K562 (cell line): ENCODE data around the gene MGAT4B. TPM values are rescaled to one million over a fixed set of nuclear protein-coding genes. Genes with fewer than 3 reads are reported as not detected.
"Not testable (repeated sequence)": the region's sequence is repeated elsewhere in the genome, so short reads cannot be mapped to it uniquely, and the experiment has no call there.

Experiments
- ATAC-seq: fragments of 200-7000 bp; cut with Tn5 transposase; 3 replicates; pipeline ENCODE4 v1.9.1; 2020; ENCODE audit warnings: moderate library complexity
- BruUV-seq: library from RNA; stranded (reverse); fragments of 400-500 nt; replicated peaks from 2 replicates; lab custom pipeline; 2021; lab: Mats Ljungman, UMichigan
- CTCF ChIA-PET: fragments of 300-600 bp; formaldehyde crosslinking; extraction: SDS; loops from one replicate; lab custom pipeline; 2021; ENCODE audit warnings: low intra/inter-chr PET ratio; lab: Yijun Ruan, JAX
- POLR2A ChIA-PET: fragments of 300-600, 350-650 bp; sonication (Branson Sonifier 250); formaldehyde crosslinking; extraction: SDS; loops from one replicate; lab custom pipeline; 2021; ENCODE audit warnings: antibody characterized with exemption, inconsistent platforms; lab: Yijun Ruan, JAX
- DNase-seq, 4 experiments: peaks; one replicate each; pipeline versions ENCODE4 v3.0.0 to v3.0.0-alpha.2; 2011 to 2018; ENCODE audit warnings: low spot score in 3 of 4, mixed read lengths in 3 of 4; ENCODE audit errors: extremely low read depth in 1 of 4
- FAIRE-seq: peaks from 2 replicates; lab custom pipeline; 2011; peaks lifted over from hg19 to GRCh38; lab: Jason Lieb, UNC
- H2AFZ ChIP-seq: 2 replicates; pipeline ENCODE4 v1.6.0; 2011; ENCODE audit warnings: low read depth, low read length, control low read depth, inconsistent platforms
- H3K27ac ChIP-seq: fragments of 200-600 bp; 3 replicates; pipeline ENCODE4 v1.8.0; 2011; ENCODE audit warnings: low read depth, mild to moderate bottlenecking, control low read depth, inconsistent platforms, low read length, moderate library complexity, mixed read lengths; ENCODE audit errors: extremely low read depth
- H3K27me3 ChIP-seq, 2 experiments: fragments of 300-600 bp in 1 of 2; 2 replicates in 1 of 2; 3 replicates in 1 of 2; pipeline versions ENCODE4 v1.6.0 to v1.8.0; 2011; ENCODE audit warnings: inconsistent platforms in 2 of 2, low read length in 2 of 2, mild to moderate bottlenecking in 1 of 2, mixed read lengths in 1 of 2, moderate library complexity in 1 of 2; ENCODE audit not compliant: control insufficient read depth in 2 of 2, insufficient read depth in 2 of 2
- H3K36me3 ChIP-seq: fragments of 300-600 bp; 3 replicates; pipeline ENCODE4 v1.8.0; 2011; ENCODE audit warnings: mild to moderate bottlenecking, low read length, inconsistent platforms; ENCODE audit not compliant: control insufficient read depth, insufficient read depth
- H3K4me1 ChIP-seq, 2 experiments: fragments of 200-600 bp in 1 of 2; replicated peaks in 1 of 2; 2 replicates in 1 of 2; 3 replicates in 1 of 2; pipeline versions ENCODE4 v1.5.1 to v1.8.0; 2011; ENCODE audit warnings: inconsistent platforms in 2 of 2, low read length in 2 of 2, mild to moderate bottlenecking in 1 of 2, mixed read lengths in 1 of 2, moderate library complexity in 1 of 2; ENCODE audit not compliant: control insufficient read depth in 2 of 2, insufficient read depth in 2 of 2
- H3K4me2 ChIP-seq: 2 replicates; pipeline ENCODE4 v1.6.1; 2011; ENCODE audit warnings: low read length, control low read depth, inconsistent platforms, mixed read lengths; ENCODE audit not compliant: insufficient read depth
- H3K4me3 ChIP-seq: fragments of 200-600 bp; sonication (generic), shearing (Covaris generic); 2 replicates; pipeline ENCODE4 v1.5.1; 2016; ENCODE audit warnings: control low read depth, inconsistent platforms
- H3K79me2 ChIP-seq: fragments of 200-600 bp; 3 replicates; pipeline ENCODE4 v1.8.0; 2011; ENCODE audit warnings: low read length, inconsistent platforms; ENCODE audit not compliant: control insufficient read depth, insufficient read depth
- H3K9ac ChIP-seq, 2 experiments: 2 replicates each; pipeline versions ENCODE4 v1.6.0 to v1.6.1; 2011; ENCODE audit warnings: low read depth in 2 of 2, low read length in 2 of 2, control low read depth in 1 of 2, inconsistent platforms in 1 of 2, mild to moderate bottlenecking in 1 of 2, mixed read lengths in 1 of 2; ENCODE audit not compliant: insufficient read depth in 1 of 2
- H3K9me1 ChIP-seq: one replicate; pipeline ENCODE4 v1.6.0; 2011; ENCODE audit warnings: inconsistent platforms, mild to moderate bottlenecking, low read length, moderate library complexity; ENCODE audit not compliant: control insufficient read depth, insufficient read depth
- H3K9me3 ChIP-seq: replicated peaks from 2 replicates; pipeline ENCODE4 v1.5.1; 2011; ENCODE audit warnings: low read depth, low read length, inconsistent platforms; ENCODE audit not compliant: control insufficient read depth, insufficient read depth
- H4K20me1 ChIP-seq: replicated peaks from 2 replicates; pipeline ENCODE4 v1.6.1; 2011; ENCODE audit warnings: low read length, inconsistent platforms, mixed read lengths; ENCODE audit not compliant: control insufficient read depth, insufficient read depth
- JUN ChIP-seq, 2 experiments: sonication (generic) in 1 of 2; formaldehyde crosslinking in 1 of 2; IDR thresholded peaks; 2 replicates each; pipeline versions ENCODE4 v1.6.1 to v1.8.0; 2012 to 2022; ENCODE audit warnings: borderline replicate concordance in 2 of 2, mild to moderate bottlenecking in 2 of 2, improper control_type of control experiment in 1 of 2, low read depth in 1 of 2, low read length in 1 of 2, missing genetic modification reagents in 1 of 2
- WGBS: fragments of 100-300 bp; shearing (Covaris generic); methylation state at CpG from one replicate; pipeline ENCODE4 v1.1.6; 2016; ENCODE audit warnings: low coverage, mixed read lengths; ENCODE audit not compliant: insufficient coverage; ENCODE audit errors: missing lambda C conversion rate; 5-methylcytosine and 5-hydroxymethylcytosine counted together
- in situ Hi-C: fragments of 300-500 bp; cut with MboI; formaldehyde crosslinking; loops from 4 replicates; pipeline ENCODE4 v1.15.0; 2018; ENCODE audit warnings: inconsistent platforms, mixed read lengths
- intact Hi-C: fragments of 100-400 bp; cut with micrococcal nuclease; formaldehyde crosslinking; loops from 2 replicates; pipeline ENCODE4 v1.14.2; 2022
- polyA plus RNA-seq, 8 experiments: library from polyadenylated mRNA; depleted of rRNA in 4 of 8; stranded (reverse) in 5 of 8; unstranded in 3 of 8; fragments of >200 nt; fragmentation: Nextera tagmentation in 2 of 8; fragmentation: Illumina TruSeq in 1 of 8; extraction: Ambion mirVana in 2 of 8; extraction: Trizol in 1 of 8; gene quantifications; 2 replicates each; pipeline versions ENCODE4 v1.2.1 to v1.2.3, GENCODE V29; 2011 to 2014; ENCODE audit warnings: inconsistent platforms in 1 of 8, missing spikeins in 1 of 8
- total RNA-seq, 7 experiments: library from RNA; depleted of rRNA in 6 of 7; stranded (reverse); fragments of >200 nt in 6 of 7; fragmentation: Illumina TruSeq in 2 of 7; extraction: Trizol in 2 of 7; gene quantifications; 2 replicates each; pipeline versions ENCODE4 v1.2.1 to v1.2.3, GENCODE V29; 2011 to 2021; ENCODE audit warnings: low replicate concordance in 1 of 7

Gene MGAT4B
- total and polyA plus RNA-seq, 9 of the 15 experiments (the other 6 are each of a cell fraction or from before 2014, with no cell fraction given), result 0.34 to 133 (median 75.4) TPM

DNA sequence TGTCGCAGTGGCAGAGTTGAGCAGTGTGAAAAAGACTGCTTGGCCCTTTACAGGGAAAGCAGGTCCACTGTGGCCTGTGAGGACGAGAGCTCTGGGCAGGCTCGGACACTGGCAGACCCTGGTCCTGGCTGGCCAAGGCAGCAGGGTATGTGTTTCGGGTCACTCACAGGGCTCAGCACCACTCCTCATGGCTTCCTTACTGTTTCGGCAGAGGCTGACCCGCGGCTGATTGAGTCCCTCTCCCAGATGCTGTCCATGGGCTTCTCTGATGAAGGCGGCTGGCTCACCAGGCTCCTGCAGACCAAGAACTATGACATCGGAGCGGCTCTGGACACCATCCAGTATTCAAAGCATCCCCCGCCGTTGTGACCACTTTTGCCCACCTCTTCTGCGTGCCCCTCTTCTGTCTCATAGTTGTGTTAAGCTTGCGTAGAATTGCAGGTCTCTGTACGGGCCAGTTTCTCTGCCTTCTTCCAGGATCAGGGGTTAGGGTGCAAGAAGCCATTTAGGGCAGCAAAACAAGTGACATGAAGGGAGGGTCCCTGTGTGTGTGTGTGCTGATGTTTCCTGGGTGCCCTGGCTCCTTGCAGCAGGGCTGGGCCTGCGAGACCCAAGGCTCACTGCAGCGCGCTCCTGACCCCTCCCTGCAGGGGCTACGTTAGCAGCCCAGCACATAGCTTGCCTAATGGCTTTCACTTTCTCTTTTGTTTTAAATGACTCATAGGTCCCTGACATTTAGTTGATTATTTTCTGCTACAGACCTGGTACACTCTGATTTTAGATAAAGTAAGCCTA is 29.8 kb upstream of the MGAT4B start (continued):
- TF ChIP-seq JUN (IDR thresholded peaks at IDR 0.05; ENCODE audit: borderline replicate concordance, low read depth, low read length) (peak; percentile 74; the same call in 1 of the 2 replicates), JUN (CRISPR knock-in tag; IDR thresholded peaks at IDR 0.05; ENCODE audit: borderline replicate concordance) (no peak)

DNA sequence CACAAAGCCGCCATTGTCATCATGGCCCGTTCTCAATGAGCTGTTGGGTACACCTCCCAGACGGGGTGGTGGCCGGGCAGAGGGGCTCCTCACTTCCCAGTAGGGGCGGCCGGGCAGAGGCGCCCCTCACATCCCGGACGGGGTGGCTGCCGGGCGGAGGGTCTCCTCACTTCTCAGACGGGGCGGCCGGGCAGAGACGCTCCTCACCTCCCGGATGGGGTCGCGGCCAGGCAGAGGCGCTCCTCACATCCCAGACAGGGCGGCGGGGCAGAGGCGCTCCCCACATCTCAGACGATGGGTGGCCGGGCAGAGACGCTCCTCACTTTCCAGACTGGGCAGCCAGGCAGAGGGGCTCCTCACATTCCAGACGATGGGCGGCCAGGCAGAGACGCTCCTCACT is 28.2 kb upstream of the MGAT4B start:
- in situ Hi-C loops, H4K20me1 ChIP-seq, H3K9ac ChIP-seq, CTCF ChIA-PET, H3K27me3 ChIP-seq, H2AFZ ChIP-seq, H3K4me2 ChIP-seq, H3K27ac ChIP-seq, H3K9me3 ChIP-seq, DNase-seq, BruUV-seq, H3K4me3 ChIP-seq, intact Hi-C loops, FAIRE-seq, H3K79me2 ChIP-seq, ATAC-seq, H3K9me1 ChIP-seq: not testable (repeated sequence)
- H3K36me3 ChIP-seq, result peaks cover 76% of the 10 kb centered on the region
- WGBS, result 97% methylated on average over 7 of the region's 28 CpGs
- peaks cover 0 to 19% of the 10 kb centered on the region in 2 experiments; a peak in 3 of 5 replicates for H3K4me1 ChIP-seq
- POLR2A ChIA-PET, result interaction anchor here (3.3 kb wide), 1 partner anchor 13 kb away, joined by 15 read pairs; no protein-coding TSS in a partner anchor
